Esophagus squamous epithelium (tissue), 5 donors: ENCODE measurements around the gene CBR1. TPM values are rescaled to one million over a fixed set of nuclear protein-coding genes. Genes with fewer than 3 reads are reported as not detected.

ENCODE experiments used
- DNase-seq: peaks from one replicate; lab custom pipeline; 2025; lab: John Stamatoyannopoulos, UW
- H3K27ac ChIP-seq, 4 donors: fragments of 200-600 bp; sonication (generic); one replicate each; pipeline ENCODE4 v1.5.1; 2016 to 2019; ENCODE audit warnings: mild to moderate bottlenecking in 1 of 4
- H3K27me3 ChIP-seq, 4 donors: fragments of 200-600 bp; sonication (generic); 1 replicate in 3 of 4; 2 replicates in 1 of 4; pipeline versions ENCODE4 v1.5.1 to v1.6.0; 2017 to 2021; ENCODE audit warnings: antibody characterized with exemption in 1 of 4
- H3K36me3 ChIP-seq, 3 donors: fragments of 200-600 bp; sonication (generic); one replicate each; pipeline ENCODE4 v1.5.1; 2016 to 2019
- H3K4me1 ChIP-seq, 3 donors: fragments of 200-600 bp; sonication (generic); one replicate each; pipeline ENCODE4 v1.5.1; 2017 to 2019
- H3K4me3 ChIP-seq, 4 donors: fragments of 200-600 bp; sonication (generic); 1 replicate in 3 of 4; 2 replicates in 1 of 4; pipeline ENCODE4 v1.5.1; 2016 to 2019; ENCODE audit warnings: mild to moderate bottlenecking in 2 of 4, moderate library complexity in 1 of 4
- H3K9me3 ChIP-seq, 3 donors: fragments of 200-600 bp; sonication (generic); one replicate each; pipeline ENCODE4 v1.5.1; 2016 to 2019
- POLR2A ChIP-seq, 4 donors: fragments of 450-650 bp; IDR thresholded peaks; one replicate each; pipeline ENCODE4 v1.6.1; 2017; ENCODE audit warnings: antibody characterized with exemption in 4 of 4, mild to moderate bottlenecking in 4 of 4, moderate library complexity in 3 of 4
- WGBS, 2 donors: methylation state at CpG; one replicate each; pipeline ENCODE4 v1.1.5; 2018; 5-methylcytosine and 5-hydroxymethylcytosine counted together
- intact Hi-C: fragments of 100-400 bp; cut with DNase I; formaldehyde crosslinking; loops from one replicate; pipeline ENCODE4 v1.15.0; 2022
- total RNA-seq, 4 donors: library from RNA; depleted of rRNA; stranded (reverse); fragments of >200 nt; gene quantifications; one replicate each; pipeline ENCODE4 v1.1.0, GENCODE V29; 2016
- TF ChIP-seq, protein P1 (sequence below), 6 experiments: fragments of 450-650 bp in 4 of 6; fragments of 200-600 bp in 2 of 6; sonication (generic) in 2 of 6; IDR thresholded peaks; one replicate each; pipeline ENCODE4 v1.5.1; 2016 to 2019; ENCODE audit warnings: antibody characterized with exemption in 6 of 6, mild to moderate bottlenecking in 4 of 6, moderate library complexity in 4 of 6
- donor health status: DM: yes; HTN: yes; CAD: no.

The CBR1 gene
- total RNA-seq = 100 to 1,000 TPM; 320 to 932 (median 584) TPM

DNA sequence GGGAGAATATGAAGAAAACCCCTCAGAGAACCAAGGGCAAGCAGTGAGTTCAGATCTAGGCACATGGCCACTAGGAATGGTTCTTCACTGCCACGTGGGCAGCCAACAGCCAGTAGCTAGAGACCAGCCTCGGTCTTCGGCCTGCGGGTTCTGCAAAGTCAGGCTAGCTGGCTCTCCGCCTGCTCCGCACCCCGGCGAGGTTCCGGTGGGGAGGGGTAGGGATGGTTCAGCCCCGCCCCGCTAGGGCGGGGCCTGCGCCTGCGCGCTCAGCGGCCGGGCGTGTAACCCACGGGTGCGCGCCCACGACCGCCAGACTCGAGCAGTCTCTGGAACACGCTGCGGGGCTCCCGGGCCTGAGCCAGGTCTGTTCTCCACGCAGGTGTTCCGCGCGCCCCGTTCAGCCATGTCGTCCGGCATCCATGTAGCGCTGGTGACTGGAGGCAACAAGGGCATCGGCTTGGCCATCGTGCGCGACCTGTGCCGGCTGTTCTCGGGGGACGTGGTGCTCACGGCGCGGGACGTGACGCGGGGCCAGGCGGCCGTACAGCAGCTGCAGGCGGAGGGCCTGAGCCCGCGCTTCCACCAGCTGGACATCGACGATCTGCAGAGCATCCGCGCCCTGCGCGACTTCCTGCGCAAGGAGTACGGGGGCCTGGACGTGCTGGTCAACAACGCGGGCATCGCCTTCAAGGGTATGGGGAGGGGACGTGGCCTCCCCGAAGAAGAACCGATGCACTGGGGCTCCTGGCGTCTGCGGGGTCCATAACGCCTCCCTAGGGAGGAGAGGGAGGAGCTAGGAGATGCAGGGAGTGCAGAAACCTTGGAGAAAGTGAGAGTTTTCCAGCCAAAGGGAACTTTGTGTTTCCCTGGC, at the start of gene CBR1:
CBR1 (plus strand) TSS at position 312 of the 871 bp plus-strand sequence; CDS start at position 404, 92 bp downstream.
- H3K36me3 ChIP-seq = peaks cover 0 to 26% (median 4%) of the 10 kb centered on the region in 3 donors
- no peaks in the 10 kb centered on the region for H3K27me3 ChIP-seq
- DNase-seq = peak; percentile 59
- intact Hi-C loops = no loop called here
- H3K9me3 ChIP-seq = peaks cover 0 to 5% (median 3%) of the 10 kb centered on the region in 3 donors
- peak in 3 of 4 donors; percentile 68 to 95 (median 93) for TF ChIP-seq POLR2A (IDR thresholded peaks at IDR 0.05)
- TF ChIP-seq, protein P1, sequence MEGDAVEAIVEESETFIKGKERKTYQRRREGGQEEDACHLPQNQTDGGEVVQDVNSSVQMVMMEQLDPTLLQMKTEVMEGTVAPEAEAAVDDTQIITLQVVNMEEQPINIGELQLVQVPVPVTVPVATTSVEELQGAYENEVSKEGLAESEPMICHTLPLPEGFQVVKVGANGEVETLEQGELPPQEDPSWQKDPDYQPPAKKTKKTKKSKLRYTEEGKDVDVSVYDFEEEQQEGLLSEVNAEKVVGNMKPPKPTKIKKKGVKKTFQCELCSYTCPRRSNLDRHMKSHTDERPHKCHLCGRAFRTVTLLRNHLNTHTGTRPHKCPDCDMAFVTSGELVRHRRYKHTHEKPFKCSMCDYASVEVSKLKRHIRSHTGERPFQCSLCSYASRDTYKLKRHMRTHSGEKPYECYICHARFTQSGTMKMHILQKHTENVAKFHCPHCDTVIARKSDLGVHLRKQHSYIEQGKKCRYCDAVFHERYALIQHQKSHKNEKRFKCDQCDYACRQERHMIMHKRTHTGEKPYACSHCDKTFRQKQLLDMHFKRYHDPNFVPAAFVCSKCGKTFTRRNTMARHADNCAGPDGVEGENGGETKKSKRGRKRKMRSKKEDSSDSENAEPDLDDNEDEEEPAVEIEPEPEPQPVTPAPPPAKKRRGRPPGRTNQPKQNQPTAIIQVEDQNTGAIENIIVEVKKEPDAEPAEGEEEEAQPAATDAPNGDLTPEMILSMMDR (IDR thresholded peaks at IDR 0.05) = peak in 2 of 6 experiments; percentile 10 to 16
- peaks cover 3 to 64% (median 28%) of the 10 kb centered on the region in 3 donors for H3K4me1 ChIP-seq
- peak within 1 kb of the TSS; percentile 78 to 94 (median 89) for H3K4me3 ChIP-seq
- WGBS, 2 donors = 0 to 6% methylated on average over 4 to 7 of the region's 71 CpGs
- H3K27ac ChIP-seq = peak within 1 kb of the TSS; percentile 92 to 97 (median 94)

DNA sequence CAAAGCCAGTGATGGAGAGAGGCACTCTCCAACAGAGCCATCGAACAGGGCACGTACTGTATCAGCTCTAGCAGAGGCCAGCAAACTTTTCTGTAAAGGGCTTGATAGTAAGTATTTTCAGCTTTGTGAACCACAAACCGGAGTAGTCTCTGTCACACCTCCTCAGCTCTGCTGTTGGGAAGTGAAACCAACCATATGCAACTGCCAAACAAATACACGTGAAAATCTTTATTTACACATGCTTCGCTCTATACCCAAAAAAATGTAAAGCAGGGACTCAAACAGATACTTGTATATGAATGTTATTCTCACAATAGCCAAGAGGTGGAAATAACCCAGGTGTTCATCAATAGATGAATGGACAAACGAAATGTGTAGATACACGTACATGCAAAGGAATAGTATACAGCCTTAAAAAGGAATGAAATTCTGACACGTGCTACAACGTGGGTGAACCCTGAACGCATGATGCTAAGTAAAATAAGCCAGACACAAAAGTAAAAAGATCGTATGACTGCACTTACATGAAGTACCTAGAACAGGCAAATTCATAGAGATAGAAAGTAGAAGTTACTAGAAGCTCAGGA, 48.5 kb upstream of the CBR1 start:
- H3K27me3 ChIP-seq = no peaks in the 10 kb centered on the region
- H3K27ac ChIP-seq = no peak overlapping the region
- H3K36me3 ChIP-seq = no peaks in the 10 kb centered on the region
- WGBS, 2 donors = 90 to 93% methylated on average over 11 of the region's 11 CpGs
- H3K4me3 ChIP-seq = no peak overlapping the region
- TF ChIP-seq, protein P1 (IDR thresholded peaks at IDR 0.05) = no peak
- TF ChIP-seq POLR2A (IDR thresholded peaks at IDR 0.05) = no peak
- H3K9me3 ChIP-seq = no peaks in the 10 kb centered on the region
- no peak for DNase-seq
- intact Hi-C loops = no loop called here
- H3K4me1 ChIP-seq = peaks cover 0 to 21% (median 12%) of the 10 kb centered on the region in 3 donors

DNA sequence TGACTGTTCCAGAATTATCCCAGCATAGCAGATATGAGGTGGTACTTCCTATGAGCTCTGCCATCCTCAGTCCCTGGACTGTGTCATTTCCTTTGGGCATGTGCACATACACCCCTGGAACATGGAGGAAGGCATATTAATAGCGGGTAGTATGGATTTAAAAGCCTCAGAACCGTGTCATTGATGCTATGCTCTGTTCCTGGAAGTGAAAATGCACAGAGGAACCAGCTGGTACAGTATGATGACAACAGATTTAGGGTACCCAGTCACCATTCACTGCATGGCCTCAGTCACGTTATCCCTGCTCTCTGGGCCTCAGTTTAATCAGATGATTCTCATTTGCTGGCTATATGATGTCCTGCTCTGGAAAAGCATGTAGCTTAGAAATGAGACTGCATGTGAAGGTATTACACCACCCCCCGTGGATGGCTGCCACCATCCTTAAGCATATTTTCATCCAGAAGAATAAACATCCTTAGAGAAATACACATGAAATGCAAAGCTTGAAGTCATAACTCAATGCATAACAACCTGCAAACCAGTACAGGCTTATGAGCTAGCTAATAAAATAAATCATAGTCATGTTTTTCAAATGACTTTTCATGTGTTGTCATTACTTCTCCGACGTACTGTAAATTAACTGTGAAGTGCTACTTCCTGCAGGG, 47.3 kb upstream of the CBR1 start:
- H3K27ac ChIP-seq = peak overlapping the region in 3 of 4 donors; percentile 16 to 58 (median 44)
- 38 to 39% methylated on average over 6 of the region's 6 CpGs for WGBS, 2 donors
- H3K4me1 ChIP-seq = peaks cover 0 to 21% (median 12%) of the 10 kb centered on the region in 3 donors
- no peaks in the 10 kb centered on the region for H3K27me3 ChIP-seq
- H3K9me3 ChIP-seq = no peaks in the 10 kb centered on the region
- intact Hi-C loops = no loop called here
- TF ChIP-seq, protein P1 (IDR thresholded peaks at IDR 0.05) = no peak
- no peak for TF ChIP-seq POLR2A (IDR thresholded peaks at IDR 0.05)
- H3K36me3 ChIP-seq = no peaks in the 10 kb centered on the region
- DNase-seq = no peak
- H3K4me3 ChIP-seq = no peak overlapping the region

DNA sequence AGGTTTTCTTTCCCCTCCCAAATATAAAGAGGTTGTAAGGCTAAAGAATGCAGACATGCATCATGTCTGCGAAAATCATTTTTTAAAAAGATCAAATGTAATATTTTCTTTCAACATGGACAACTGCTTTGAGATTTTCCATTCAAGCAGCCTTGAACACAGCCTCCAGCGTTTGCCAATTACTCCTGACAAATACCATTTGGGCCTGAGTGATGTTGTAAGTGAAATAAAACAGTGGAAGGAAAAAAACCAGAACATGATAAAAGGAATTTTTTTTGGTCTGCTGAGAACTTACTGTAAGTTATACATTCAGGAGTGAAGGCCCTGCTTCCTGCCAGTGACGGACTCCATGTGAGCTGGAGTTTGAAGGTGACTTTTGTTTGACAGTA, 46.7 kb upstream of the CBR1 start:
- intact Hi-C loops = no loop called here
- TF ChIP-seq, protein P1 (IDR thresholded peaks at IDR 0.05) = no peak
- no peak for TF ChIP-seq POLR2A (IDR thresholded peaks at IDR 0.05)
- H3K36me3 ChIP-seq = no peaks in the 10 kb centered on the region
- no peaks in the 10 kb centered on the region for H3K27me3 ChIP-seq
- WGBS, 2 donors = 32 to 40% methylated on average over 3 of the region's 3 CpGs
- no peak for DNase-seq
- no peak overlapping the region for H3K4me3 ChIP-seq
- no peaks in the 10 kb centered on the region for H3K9me3 ChIP-seq
- H3K27ac ChIP-seq = peak overlapping the region in 3 of 4 donors; percentile 44 to 58 (median 50)
- H3K4me1 ChIP-seq = peaks cover 0 to 23% (median 12%) of the 10 kb centered on the region in 3 donors
